Middle frontal gyrus (tissue), 1 donor: Measurements from ENCODE around the gene PIK3R3.

Experiments used
- DNase-seq: peaks from one replicate; pipeline ENCODE4 v3.0.0-alpha.2; 2015; ENCODE audit warnings: low spot score; ENCODE audit errors: extremely low spot score

The PIK3R3 gene

GRCh38 chr1:45994423-45994822 is 138.0 kb downstream of the PIK3R3 start:
- no peak for DNase-seq
